Gastroesophageal sphincter (tissue), 3 donors: Measurements from ENCODE around the gene ERN2.

Experiments
- POLR2A ChIP-seq, 2 donors: fragments of 450-650 bp; IDR thresholded peaks; one replicate each; pipeline ENCODE4 v1.6.1; 2017; ENCODE audit warnings: antibody characterized with exemption in 2 of 2, mild to moderate bottlenecking in 2 of 2, moderate library complexity in 1 of 2
- POLR2AphosphoS5 ChIP-seq: sonication (generic); formaldehyde crosslinking; IDR thresholded peaks from one replicate; pipeline ENCODE4 v1.6.1; 2017; ENCODE audit warnings: antibody characterized with exemption
- TF ChIP-seq, protein P1 (sequence below), 4 experiments: fragments of 200-600 bp in 2 of 4; fragments of 450-650 bp in 2 of 4; sonication (generic) in 1 of 4; IDR thresholded peaks; one replicate each; pipeline ENCODE4 v1.5.1; 2017 to 2019; ENCODE audit warnings: antibody characterized with exemption in 4 of 4, mild to moderate bottlenecking in 2 of 4, moderate library complexity in 2 of 4

DNA sequence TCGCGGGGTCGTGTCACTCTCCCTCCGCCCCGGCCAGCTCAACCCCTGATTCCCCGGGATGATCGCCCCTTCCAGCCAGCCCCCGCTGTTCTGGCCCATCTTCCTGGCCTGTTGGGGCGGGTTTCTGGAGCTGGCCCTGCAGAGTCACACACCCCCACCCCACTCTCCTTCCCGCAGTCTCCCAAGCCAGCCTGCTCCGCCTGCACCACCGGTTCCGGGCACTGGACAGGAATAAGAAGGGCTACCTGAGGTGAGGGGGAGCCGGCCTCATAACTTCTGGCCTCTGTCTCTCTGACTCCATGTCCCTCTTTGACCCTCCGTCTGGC lies 42.4 kb upstream of the ERN2 start:
- TF ChIP-seq, protein P1, sequence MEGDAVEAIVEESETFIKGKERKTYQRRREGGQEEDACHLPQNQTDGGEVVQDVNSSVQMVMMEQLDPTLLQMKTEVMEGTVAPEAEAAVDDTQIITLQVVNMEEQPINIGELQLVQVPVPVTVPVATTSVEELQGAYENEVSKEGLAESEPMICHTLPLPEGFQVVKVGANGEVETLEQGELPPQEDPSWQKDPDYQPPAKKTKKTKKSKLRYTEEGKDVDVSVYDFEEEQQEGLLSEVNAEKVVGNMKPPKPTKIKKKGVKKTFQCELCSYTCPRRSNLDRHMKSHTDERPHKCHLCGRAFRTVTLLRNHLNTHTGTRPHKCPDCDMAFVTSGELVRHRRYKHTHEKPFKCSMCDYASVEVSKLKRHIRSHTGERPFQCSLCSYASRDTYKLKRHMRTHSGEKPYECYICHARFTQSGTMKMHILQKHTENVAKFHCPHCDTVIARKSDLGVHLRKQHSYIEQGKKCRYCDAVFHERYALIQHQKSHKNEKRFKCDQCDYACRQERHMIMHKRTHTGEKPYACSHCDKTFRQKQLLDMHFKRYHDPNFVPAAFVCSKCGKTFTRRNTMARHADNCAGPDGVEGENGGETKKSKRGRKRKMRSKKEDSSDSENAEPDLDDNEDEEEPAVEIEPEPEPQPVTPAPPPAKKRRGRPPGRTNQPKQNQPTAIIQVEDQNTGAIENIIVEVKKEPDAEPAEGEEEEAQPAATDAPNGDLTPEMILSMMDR (IDR thresholded peaks at IDR 0.05) = no peak
- TF ChIP-seq POLR2A (IDR thresholded peaks at IDR 0.05) (no peak), POLR2AphosphoS5 (no peak)
